WTC11 (cell line): ENCODE results near the gene GUCY1A2. TPM values are rescaled to one million over a fixed set of nuclear protein-coding genes. Genes with fewer than 3 reads are reported as not detected.

ENCODE experiments used
- ATAC-seq: fragments of 200-7000 bp; cut with Tn5 transposase; 2 replicates; pipeline ENCODE4 v1.10.0; 2021; ENCODE audit warnings: mild to moderate bottlenecking, moderate library complexity
- CTCF ChIA-PET: fragments of 300-600 bp; sonication (Branson Sonifier 250); formaldehyde crosslinking; loops from one replicate; lab custom pipeline; 2021; ENCODE audit warnings: antibody characterized with exemption; lab: Charles Lee
- POLR2A ChIA-PET: fragments of 350-600 bp; sonication (Branson Sonifier 250); formaldehyde crosslinking; loops from one replicate; lab custom pipeline; 2021; ENCODE audit warnings: antibody characterized with exemption; lab: Charles Lee
- DNase-seq: peaks from one replicate; pipeline ENCODE4 v3.0.0; 2021; ENCODE audit warnings: low spot score
- H3K27ac Mint-ChIP-seq: 2 replicates; pipeline ENCODE4 v1.8.0; 2021; ENCODE audit warnings: mixed read lengths
- H3K27me3 Mint-ChIP-seq: 2 replicates; pipeline ENCODE4 v1.8.0; 2021; ENCODE audit warnings: low read depth, mild to moderate bottlenecking, moderate library complexity, mixed read lengths
- H3K36me3 Mint-ChIP-seq: 2 replicates; pipeline ENCODE4 v1.8.0; 2021; ENCODE audit warnings: mixed read lengths
- H3K4me1 Mint-ChIP-seq: 2 replicates; pipeline ENCODE4 v1.8.0; 2022; ENCODE audit warnings: mixed read lengths
- H3K4me3 Mint-ChIP-seq: 2 replicates; pipeline ENCODE4 v1.8.0; 2021; ENCODE audit warnings: mild to moderate bottlenecking, moderate library complexity, mixed read lengths
- H3K9me3 Mint-ChIP-seq: 2 replicates; pipeline ENCODE4 v1.8.0; 2021; ENCODE audit warnings: mixed read lengths
- AFF4 ChIP-seq: sonication (generic); formaldehyde crosslinking; IDR thresholded peaks from 2 replicates; pipeline ENCODE4 v1.8.1; 2023; ENCODE audit warnings: mild to moderate bottlenecking, missing genetic modification reagents, borderline replicate concordance
- ATF2 ChIP-seq: sonication (generic); formaldehyde crosslinking; IDR thresholded peaks from 2 replicates; pipeline ENCODE4 v1.8.1; 2022; ENCODE audit warnings: low read depth, missing genetic modification reagents, borderline replicate concordance
- E2F5 ChIP-seq: sonication (generic); formaldehyde crosslinking; IDR thresholded peaks from 2 replicates; pipeline ENCODE4 v1.8.1; 2022; ENCODE audit warnings: mild to moderate bottlenecking, moderate library complexity, missing genetic modification reagents
- ELF4 ChIP-seq: sonication (generic); formaldehyde crosslinking; IDR thresholded peaks from 2 replicates; pipeline ENCODE4 v1.8.1; 2022; ENCODE audit warnings: low read depth, mild to moderate bottlenecking, moderate library complexity, missing genetic modification reagents
- FOXK1 ChIP-seq: sonication (generic); formaldehyde crosslinking; IDR thresholded peaks from 2 replicates; pipeline ENCODE4 v1.8.0; 2022; ENCODE audit warnings: mild to moderate bottlenecking, moderate library complexity, missing genetic modification reagents
- GTF2I ChIP-seq: fragments of 250-450 bp; sonication (Bioruptor Pico); conservative IDR thresholded peaks from 2 replicates; pipeline ENCODE4 v1.4.0; 2021; ENCODE audit warnings: mild to moderate bottlenecking
- HMGA2 ChIP-seq: fragments of 250-450 bp; sonication (Bioruptor Pico); IDR thresholded peaks from 2 replicates; pipeline ENCODE4 v1.4.0; 2021; ENCODE audit warnings: mild to moderate bottlenecking, moderate library complexity
- KAT7 ChIP-seq: sonication (generic); formaldehyde crosslinking; IDR thresholded peaks from 2 replicates; pipeline ENCODE4 v1.8.1; 2023; ENCODE audit warnings: missing genetic modification reagents, mild to moderate bottlenecking, borderline replicate concordance
- MXD4 ChIP-seq: fragments of 250-450 bp; sonication (Bioruptor Pico); IDR thresholded peaks from 2 replicates; pipeline ENCODE4 v1.8.0; 2021; ENCODE audit warnings: mild to moderate bottlenecking, moderate library complexity, borderline replicate concordance
- NFE2L1 ChIP-seq: sonication (generic); formaldehyde crosslinking; IDR thresholded peaks from 2 replicates; pipeline ENCODE4 v1.8.1; 2023; ENCODE audit warnings: missing genetic modification reagents
- NFYB ChIP-seq: sonication (generic); formaldehyde crosslinking; conservative IDR thresholded peaks from 2 replicates; pipeline ENCODE4 v1.8.0; 2022; ENCODE audit warnings: low read depth, missing genetic modification reagents
- PRDM15 ChIP-seq: sonication (generic); formaldehyde crosslinking; IDR thresholded peaks from 2 replicates; pipeline ENCODE4 v1.8.0; 2022; ENCODE audit warnings: missing genetic modification reagents
- RORB ChIP-seq: fragments of 250-450 bp; sonication (Bioruptor Pico); IDR thresholded peaks from 2 replicates; pipeline ENCODE4 v1.9.0; 2021; ENCODE audit warnings: mild to moderate bottlenecking
- TP53 ChIP-seq: sonication (generic); formaldehyde crosslinking; IDR thresholded peaks from 2 replicates; pipeline ENCODE4 v1.8.1; 2023; ENCODE audit warnings: mild to moderate bottlenecking, missing genetic modification reagents
- ZBTB43 ChIP-seq: sonication (generic); formaldehyde crosslinking; IDR thresholded peaks from 2 replicates; pipeline ENCODE4 v1.8.1; 2023; ENCODE audit warnings: mild to moderate bottlenecking, missing genetic modification reagents
- ZNF396 ChIP-seq: fragments of 250-450 bp; sonication (Bioruptor Pico); IDR thresholded peaks from 2 replicates; pipeline ENCODE4 v1.8.0; 2021; ENCODE audit warnings: mild to moderate bottlenecking, moderate library complexity, borderline replicate concordance
- ZNF423 ChIP-seq: fragments of 250-450 bp; sonication (Bioruptor Pico); IDR thresholded peaks from 2 replicates; pipeline ENCODE4 v2.1.2; 2022; ENCODE audit warnings: mild to moderate bottlenecking, moderate library complexity
- total RNA-seq: library from RNA; stranded (reverse); gene quantifications from 3 replicates; pipeline ENCODE4 v1.2.3, GENCODE V29; 2021
- TF ChIP-seq, protein P1 (sequence below): sonication (generic); formaldehyde crosslinking; IDR thresholded peaks from 2 replicates; pipeline ENCODE4 v1.8.1; 2023; ENCODE audit warnings: mild to moderate bottlenecking, missing genetic modification reagents, moderate library complexity
- TF ChIP-seq, protein P2 (sequence below): sonication (generic); formaldehyde crosslinking; IDR thresholded peaks from 2 replicates; pipeline ENCODE4 v1.8.0; 2022; ENCODE audit warnings: mild to moderate bottlenecking, missing genetic modification reagents
- TF ChIP-seq, protein P3 (sequence below): sonication (generic); formaldehyde crosslinking; IDR thresholded peaks from 2 replicates; pipeline ENCODE4 v1.8.1; 2023; ENCODE audit warnings: mild to moderate bottlenecking, moderate library complexity, missing genetic modification reagents

The GUCY1A2 gene
- total RNA-seq, 1 experiment from 2014 or later = 0.90 TPM

GRCh38 chr11:106828976-106829375, 189.3 kb downstream of the GUCY1A2 start (continued):
- TF ChIP-seq AFF4 (CRISPR knock-in tag) = no peak

- no peak overlapping the region for H3K4me3 Mint-ChIP-seq
Observed at GRCh38 chr11:106828576-106828975, 189.7 kb downstream of the GUCY1A2 start.

DNA sequence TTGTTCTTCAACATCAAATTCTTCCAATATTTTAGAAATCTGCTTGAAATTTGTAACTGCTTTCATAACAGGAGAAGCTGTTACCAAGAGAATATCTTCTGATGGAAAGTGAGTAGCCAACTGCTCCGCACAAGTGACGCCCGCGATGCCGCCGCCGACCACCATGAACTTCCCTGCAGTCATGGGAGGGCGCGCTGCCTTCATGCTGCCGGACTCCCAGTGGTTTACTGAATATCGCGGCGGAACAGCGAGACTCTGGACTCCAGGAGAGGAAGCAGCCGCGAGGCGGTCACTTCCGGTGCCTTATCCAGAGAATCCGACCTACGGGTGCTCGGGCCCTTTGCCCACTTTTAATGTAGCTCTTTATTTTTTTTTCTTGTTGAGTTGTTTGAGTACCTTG, 190.6 kb downstream of the GUCY1A2 start:
- CTCF ChIA-PET = no interaction called here
- H3K36me3 Mint-ChIP-seq = no peaks in the 10 kb centered on the region
- POLR2A ChIA-PET = no interaction called here
- H3K27me3 Mint-ChIP-seq = no peaks in the 10 kb centered on the region
- no peak overlapping the region for H3K4me3 Mint-ChIP-seq
- H3K27ac Mint-ChIP-seq = no peak overlapping the region
- ATAC-seq (no peak; the same call in 1 of the 2 replicates), DNase-seq (no peak)
- peaks cover 3% of the 10 kb centered on the region for H3K4me1 Mint-ChIP-seq
- H3K9me3 Mint-ChIP-seq = no peaks in the 10 kb centered on the region
- TF ChIP-seq, protein P1, sequence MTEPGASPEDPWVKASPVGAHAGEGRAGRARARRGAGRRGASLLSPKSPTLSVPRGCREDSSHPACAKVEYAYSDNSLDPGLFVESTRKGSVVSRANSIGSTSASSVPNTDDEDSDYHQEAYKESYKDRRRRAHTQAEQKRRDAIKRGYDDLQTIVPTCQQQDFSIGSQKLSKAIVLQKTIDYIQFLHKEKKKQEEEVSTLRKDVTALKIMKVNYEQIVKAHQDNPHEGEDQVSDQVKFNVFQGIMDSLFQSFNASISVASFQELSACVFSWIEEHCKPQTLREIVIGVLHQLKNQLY = no peak
- TF ChIP-seq, protein P2, sequence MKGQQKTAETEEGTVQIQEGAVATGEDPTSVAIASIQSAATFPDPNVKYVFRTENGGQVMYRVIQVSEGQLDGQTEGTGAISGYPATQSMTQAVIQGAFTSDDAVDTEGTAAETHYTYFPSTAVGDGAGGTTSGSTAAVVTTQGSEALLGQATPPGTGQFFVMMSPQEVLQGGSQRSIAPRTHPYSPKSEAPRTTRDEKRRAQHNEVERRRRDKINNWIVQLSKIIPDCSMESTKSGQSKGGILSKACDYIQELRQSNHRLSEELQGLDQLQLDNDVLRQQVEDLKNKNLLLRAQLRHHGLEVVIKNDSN = no peak
- no peak for TF ChIP-seq ZBTB43 (CRISPR knock-in tag)
- TF ChIP-seq RORB (CRISPR knock-in tag) = no peak
- TF ChIP-seq MXD4 (CRISPR knock-in tag) = no peak
- TF ChIP-seq NFE2L1 (CRISPR knock-in tag) = no peak
- no peak for TF ChIP-seq PRDM15 (CRISPR knock-in tag)
- no peak for TF ChIP-seq E2F5 (CRISPR knock-in tag)
- no peak for TF ChIP-seq ELF4 (CRISPR knock-in tag)
- no peak for TF ChIP-seq ZNF423 (CRISPR knock-in tag)
- TF ChIP-seq HMGA2 (CRISPR knock-in tag) = no peak
- no peak for TF ChIP-seq GTF2I (CRISPR knock-in tag)
- TF ChIP-seq KAT7 = no peak
- no peak for TF ChIP-seq FOXK1 (CRISPR knock-in tag)
- TF ChIP-seq, protein P3, sequence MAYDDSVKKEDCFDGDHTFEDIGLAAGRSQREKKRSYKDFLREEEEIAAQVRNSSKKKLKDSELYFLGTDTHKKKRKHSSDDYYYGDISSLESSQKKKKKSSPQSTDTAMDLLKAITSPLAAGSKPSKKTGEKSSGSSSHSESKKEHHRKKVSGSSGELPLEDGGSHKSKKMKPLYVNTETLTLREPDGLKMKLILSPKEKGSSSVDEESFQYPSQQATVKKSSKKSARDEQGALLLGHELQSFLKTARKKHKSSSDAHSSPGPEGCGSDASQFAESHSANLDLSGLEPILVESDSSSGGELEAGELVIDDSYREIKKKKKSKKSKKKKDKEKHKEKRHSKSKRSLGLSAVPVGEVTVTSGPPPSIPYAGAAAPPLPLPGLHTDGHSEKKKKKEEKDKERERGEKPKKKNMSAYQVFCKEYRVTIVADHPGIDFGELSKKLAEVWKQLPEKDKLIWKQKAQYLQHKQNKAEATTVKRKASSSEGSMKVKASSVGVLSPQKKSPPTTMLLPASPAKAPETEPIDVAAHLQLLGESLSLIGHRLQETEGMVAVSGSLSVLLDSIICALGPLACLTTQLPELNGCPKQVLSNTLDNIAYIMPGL (CRISPR knock-in tag) = no peak
- no peak for TF ChIP-seq TP53
- no peak for TF ChIP-seq ZNF396
- no peak for TF ChIP-seq ATF2 (CRISPR knock-in tag)

More at GRCh38 chr11:106828576-106828975, 189.7 kb downstream of the GUCY1A2 start:
- TF ChIP-seq NFYB (CRISPR knock-in tag) = no peak
- TF ChIP-seq, all 79 proteins: peak for 0
- POLR2A ChIA-PET = no interaction called here
- Mint-ChIP-seq H3K36me3 (no peaks in the 10 kb centered on the region), H3K9me3 (no peaks in the 10 kb centered on the region), H3K27me3 (no peaks in the 10 kb centered on the region), H3K27ac (no peak overlapping the region), H3K4me1 (no peaks in the 10 kb centered on the region)
- DNase-seq = no peak
- ATAC-seq = no peak
- CTCF ChIA-PET = no interaction called here
